Placental pericyte (primary cell): ENCODE results near the gene OR5D13. TPM values are rescaled to one million over a fixed set of nuclear protein-coding genes. Genes with fewer than 3 reads are reported as not detected.

Experiments
- total RNA-seq: library from RNA; depleted of rRNA; stranded (reverse); fragments of >200 nt; gene quantifications from 2 replicates; pipeline ENCODE4 v1.2.3, GENCODE V29; 2012

OR5D13 gene
- total RNA-seq: not detected in 2 replicates

GRCh38 chr11:55773138-55773537 is at the start of gene OR5D13:
Gene OR5D13, plus strand, starts transcription at chr11:55773438. Its CDS starts 0 bp downstream, at chr11:55773438.

GRCh38 chr11:55795256-55795655 is 22.0 kb downstream of the OR5D13 start, which contains the start of gene OR5D14:
Gene OR5D14, plus strand, starts transcription at chr11:55795556. Its CDS starts 0 bp downstream, at chr11:55795556.

GRCh38 chr11:55811067-55811466 is 37.8 kb downstream of the OR5D13 start, which contains the start of gene OR5L1:
Gene OR5L1, plus strand, starts transcription at chr11:55811367. Its CDS starts 100 bp downstream, at chr11:55811467.

GRCh38 chr11:55819330-55819729 is 46.1 kb downstream of the OR5D13 start, which contains the start of gene OR5D18:
Gene OR5D18, plus strand, starts transcription at chr11:55819630. Its CDS starts 0 bp downstream, at chr11:55819630.

Other genes with a start within 250 kb of the OR5D13 start
- not detected in 2 replicates for gene OR4C15, start 219.0 kb upstream of the OR5D13 start, total RNA-seq
- not detected in 2 replicates for gene OR4C16, start 201.3 kb upstream of the OR5D13 start, total RNA-seq
- not detected in 2 replicates for gene OR4C11, start 165.8 kb upstream of the OR5D13 start, total RNA-seq
- not detected in 2 replicates for gene OR4P4, start 138.3 kb upstream of the OR5D13 start, total RNA-seq
- not detected in 2 replicates for gene OR4S2, start 125.1 kb upstream of the OR5D13 start, total RNA-seq
- gene OR4C6, start 111.2 kb upstream of the OR5D13 start, total RNA-seq: not detected in 2 replicates
- gene OR5D14, start 22.1 kb downstream of the OR5D13 start, total RNA-seq: not detected in 2 replicates
- gene OR5L1, start 37.9 kb downstream of the OR5D13 start, total RNA-seq: not detected in 2 replicates
- not detected in 2 replicates for gene OR5D18, start 46.2 kb downstream of the OR5D13 start, total RNA-seq
- gene OR5L2, start 53.8 kb downstream of the OR5D13 start, total RNA-seq: not detected in 2 replicates
- gene OR5D16, start 65.3 kb downstream of the OR5D13 start, total RNA-seq: not detected in 2 replicates
- not detected in 2 replicates for gene TRIM51, start 109.9 kb downstream of the OR5D13 start, total RNA-seq
- not detected in 2 replicates for gene OR5W2, start 141.1 kb downstream of the OR5D13 start, total RNA-seq
- gene OR5I1, start 163.0 kb downstream of the OR5D13 start, total RNA-seq: not detected in 2 replicates
- gene OR10AG1, start 196.5 kb downstream of the OR5D13 start, total RNA-seq: not detected in 2 replicates
- gene OR5F1, start 221.2 kb downstream of the OR5D13 start, total RNA-seq: not detected in 2 replicates